Smooth muscle cell (in vitro differentiated cells): Measurements from ENCODE around the gene ZSCAN21. TPM values are rescaled to one million over a fixed set of nuclear protein-coding genes. Genes with fewer than 3 reads are reported as not detected.
A peak's percentile ranks its signal among the peaks of the same experiment; 100 is the strongest.
"Not testable (repeated sequence)": the region's sequence is repeated elsewhere in the genome, so short reads cannot be mapped to it uniquely, and the experiment has no call there.

Experiments
- DNase-seq: peaks from one replicate; lab custom pipeline; 2025; ENCODE audit not compliant: unreplicated experiment; lab: John Stamatoyannopoulos, UW
- H2AFZ ChIP-seq: fragments of 200-600 bp; sonication (generic); 2 replicates; pipeline ENCODE4 v1.6.0; 2016; ENCODE audit warnings: antibody characterized with exemption, low read depth, mild to moderate bottlenecking
- H3F3A ChIP-seq: fragments of 200-600 bp; sonication (generic); 2 replicates; pipeline ENCODE4 v1.6.0; 2017; ENCODE audit warnings: antibody characterized with exemption, low read depth
- H3K27ac ChIP-seq: fragments of 200-600 bp; sonication (generic); 2 replicates; pipeline ENCODE4 v1.5.1; 2016; ENCODE audit warnings: low read depth, mild to moderate bottlenecking
- H3K27me3 ChIP-seq: fragments of 200-600 bp; sonication (generic); 2 replicates; pipeline ENCODE4 v1.6.1; 2016; ENCODE audit warnings: low read depth, mild to moderate bottlenecking
- H3K36me3 ChIP-seq: fragments of 200-600 bp; sonication (generic); 2 replicates; pipeline ENCODE4 v1.5.1; 2016; ENCODE audit warnings: low read depth
- H3K4me1 ChIP-seq: fragments of 200-600 bp; sonication (generic); 2 replicates; pipeline ENCODE4 v1.5.1; 2016; ENCODE audit warnings: low read depth
- H3K4me2 ChIP-seq: fragments of 200-600 bp; sonication (generic); 2 replicates; pipeline ENCODE4 v1.6.0; 2016; ENCODE audit warnings: mild to moderate bottlenecking
- H3K4me3 ChIP-seq: fragments of 200-600 bp; sonication (generic); 2 replicates; pipeline ENCODE4 v1.5.1; 2016; ENCODE audit warnings: mild to moderate bottlenecking
- H3K79me2 ChIP-seq: fragments of 200-600 bp; sonication (generic); 2 replicates; pipeline ENCODE4 v1.6.0; 2016; ENCODE audit warnings: low read depth, mild to moderate bottlenecking
- H3K9ac ChIP-seq: fragments of 200-600 bp; sonication (generic); 2 replicates; pipeline ENCODE4 v1.6.0; 2016; ENCODE audit warnings: low read depth
- H3K9me3 ChIP-seq: fragments of 200-600 bp; sonication (generic); replicated peaks from 2 replicates; pipeline ENCODE4 v1.5.1; 2016; ENCODE audit warnings: low read depth
- H4K20me1 ChIP-seq: fragments of 200-600 bp; sonication (generic); 2 replicates; pipeline ENCODE4 v1.6.0; 2016; ENCODE audit warnings: low read depth
- CTCF ChIP-seq: fragments of 200-600 bp; sonication (generic); IDR thresholded peaks from 2 replicates; pipeline ENCODE4 v1.5.1; 2017; ENCODE audit warnings: borderline replicate concordance, mild to moderate bottlenecking, antibody characterized with exemption; ENCODE audit not compliant: insufficient read depth, poor library complexity, severe bottlenecking
- WGBS: methylation state at CpG from one replicate; pipeline ENCODE4 v1.1.7; 2016; ENCODE audit warnings: low lambda C conversion rate; 5-methylcytosine and 5-hydroxymethylcytosine counted together
- polyA plus RNA-seq: library from polyadenylated mRNA; unstranded; fragments of >200 nt; fragmentation: Nextera tagmentation; extraction: Ambion mirVana; gene quantifications from 2 replicates; pipeline ENCODE4 v1.2.1, GENCODE V29; 2016
- total RNA-seq: library from RNA; depleted of rRNA; stranded (reverse); fragments of >200 nt; gene quantifications from 2 replicates; pipeline ENCODE4 v1.2.3, GENCODE V29; 2014

Gene ZSCAN21
- total and polyA plus RNA-seq, 2 experiments from 2014 or later, result 11.3 to 15.3 TPM

DNA sequence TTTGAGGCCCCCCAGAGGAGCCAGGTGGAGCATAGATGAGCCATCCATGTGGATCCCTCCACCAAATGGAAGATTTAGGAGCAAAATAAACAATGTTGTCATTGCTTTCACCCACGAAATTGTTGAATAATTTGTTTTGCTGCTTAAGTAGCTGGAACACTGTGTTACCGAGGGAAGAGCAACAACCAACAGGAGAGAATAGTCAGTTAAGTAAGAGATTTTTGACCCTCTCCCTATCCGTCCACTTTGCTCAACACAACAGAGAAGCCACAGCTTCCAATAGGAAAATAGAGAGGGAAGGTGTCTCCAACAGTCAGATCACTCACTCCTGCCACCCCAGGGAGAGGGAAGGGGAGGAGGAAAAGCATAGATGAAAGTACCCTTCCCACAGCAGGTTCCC is 38.1 kb upstream of the ZSCAN21 start:
- Histone ChIP-seq H3K36me3 (no peaks in the 10 kb centered on the region), H3K9ac (no peak overlapping the region), H3F3A (no peaks in the 10 kb centered on the region), H3K27ac (no peak overlapping the region), H3K9me3 (no peaks in the 10 kb centered on the region), H3K4me2 (no peak overlapping the region), H2AFZ (no peak overlapping the region), H3K4me3 (no peak overlapping the region), H3K4me1 (peaks cover 1% of the 10 kb centered on the region), H3K79me2 (peaks cover 12% of the 10 kb centered on the region), H3K27me3 (no peaks in the 10 kb centered on the region), H4K20me1 (peaks cover 2% of the 10 kb centered on the region)
- TF ChIP-seq CTCF, result no peak
- no peak for DNase-seq
- 78% methylated on average over 3 of the region's 3 CpGs for WGBS

- not testable (repeated sequence) for H3F3A ChIP-seq, H4K20me1 ChIP-seq, H3K27me3 ChIP-seq, DNase-seq, H3K9ac ChIP-seq, H3K27ac ChIP-seq, H2AFZ ChIP-seq, H3K4me3 ChIP-seq, H3K9me3 ChIP-seq, H3K36me3 ChIP-seq, H3K4me2 ChIP-seq
- peaks cover 23% of the 10 kb centered on the region for H3K79me2 ChIP-seq
- 81% methylated on average over 14 of the region's 14 CpGs for WGBS
- H3K4me1 ChIP-seq, result peaks cover 10% of the 10 kb centered on the region
Measured at GRCh38 chr7:100012385-100013327, 36.9 kb upstream of the ZSCAN21 start.

- Histone ChIP-seq H3K4me1 (peaks cover 10% of the 10 kb centered on the region), H3K4me3 (no peak overlapping the region), H3K27me3 (no peaks in the 10 kb centered on the region), H3K4me2 (no peak overlapping the region), H3K36me3 (no peaks in the 10 kb centered on the region), H3K27ac (no peak overlapping the region), H3K79me2 (peaks cover 30% of the 10 kb centered on the region), H2AFZ (no peak overlapping the region), H3F3A (no peaks in the 10 kb centered on the region), H4K20me1 (peaks cover 15% of the 10 kb centered on the region), H3K9ac (no peak overlapping the region), H3K9me3 (no peaks in the 10 kb centered on the region)
- 76% methylated on average over 2 of the region's 3 CpGs for WGBS
- no peak for TF ChIP-seq CTCF
- no peak for DNase-seq
Measured at GRCh38 chr7:100013328-100013676, 36.3 kb upstream of the ZSCAN21 start.

GRCh38 chr7:100015232-100016214 is 34.1 kb upstream of the ZSCAN21 start, which contains the start of gene ZKSCAN1:
TSS of gene ZKSCAN1 (plus strand) at chr7:100015596. CDS start at chr7:100023507, 7,911 bp downstream.
- Histone ChIP-seq H3F3A (no peaks in the 10 kb centered on the region), H2AFZ (peak within 1 kb of the TSS; percentile 96), H3K9me3 (no peaks in the 10 kb centered on the region), H3K36me3 (no peaks in the 10 kb centered on the region), H3K4me1 (peaks cover 10% of the 10 kb centered on the region), H3K79me2 (peaks cover 52% of the 10 kb centered on the region), H4K20me1 (peaks cover 36% of the 10 kb centered on the region), H3K27ac (peak within 1 kb of the TSS; percentile 98), H3K4me3 (peak within 1 kb of the TSS; percentile 94), H3K9ac (peak within 1 kb of the TSS; percentile 100), H3K4me2 (peak within 1 kb of the TSS; percentile 97), H3K27me3 (no peaks in the 10 kb centered on the region)
- DNase-seq, result peak; percentile 48
- TF ChIP-seq CTCF, result no peak
- WGBS, result 3% methylated on average over 58 of the region's 70 CpGs
